ENCODE data around the gene CTSE.
"Not testable (repeated sequence)": the region's sequence is repeated elsewhere in the genome, so short reads cannot be mapped to it uniquely, and the experiment has no call there.

CTSE gene

DNA sequence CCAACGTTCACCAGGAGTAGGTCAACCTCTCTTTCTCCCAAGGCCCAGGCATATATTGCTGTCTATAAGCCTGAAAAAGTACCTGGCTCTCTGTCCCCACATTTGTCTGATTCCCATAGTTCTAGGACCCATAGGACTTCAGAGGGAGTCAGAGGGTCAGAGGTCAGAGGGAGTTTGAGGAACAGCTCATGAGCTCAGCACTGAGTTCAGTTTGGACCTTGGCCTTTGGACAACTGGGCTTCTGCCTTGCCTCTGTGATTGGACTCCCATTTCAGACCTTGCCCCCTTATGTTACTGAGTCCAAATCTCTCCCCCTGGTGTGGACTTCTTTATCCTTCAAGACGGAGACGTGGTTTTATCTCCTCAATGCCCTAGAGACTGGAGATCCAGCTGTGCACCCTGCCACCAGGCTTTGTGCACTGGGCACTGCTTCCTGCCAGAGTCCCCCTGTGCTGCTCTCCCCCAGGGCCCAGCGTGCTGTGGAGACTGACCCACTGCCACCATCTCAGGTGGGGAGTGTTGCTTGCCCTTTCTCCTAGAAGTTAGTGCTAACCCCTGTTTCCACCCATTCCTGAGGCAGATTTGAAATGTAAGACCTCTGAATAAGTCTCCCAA lies 3.2 kb downstream of the CTSE start:
- H3K4me3 ChIP-seq (ENCODE audit: low read depth, low read length): no peak overlapping the region

DNA sequence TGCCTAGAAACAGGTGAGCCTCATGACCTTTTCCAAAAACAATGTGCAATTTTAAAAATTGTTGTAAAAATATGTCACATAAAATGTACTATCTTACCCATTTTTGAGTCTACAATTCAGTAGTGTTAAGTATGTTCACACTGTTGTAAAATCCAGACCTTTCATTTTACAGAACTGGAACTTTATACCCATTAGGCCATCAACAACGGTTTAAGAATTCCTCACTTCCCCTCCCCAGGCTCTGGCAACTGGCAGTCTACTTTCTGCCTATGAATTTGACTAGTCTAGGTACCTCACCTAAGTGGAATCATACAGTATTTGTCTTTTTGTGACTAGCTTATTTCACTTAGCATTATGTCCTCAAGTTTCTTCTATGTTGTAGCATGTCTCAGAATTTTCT lies 8.6 kb downstream of the CTSE start:
- no peak overlapping the region for H3K4me3 ChIP-seq (ENCODE audit: low read depth, low read length)

DNA sequence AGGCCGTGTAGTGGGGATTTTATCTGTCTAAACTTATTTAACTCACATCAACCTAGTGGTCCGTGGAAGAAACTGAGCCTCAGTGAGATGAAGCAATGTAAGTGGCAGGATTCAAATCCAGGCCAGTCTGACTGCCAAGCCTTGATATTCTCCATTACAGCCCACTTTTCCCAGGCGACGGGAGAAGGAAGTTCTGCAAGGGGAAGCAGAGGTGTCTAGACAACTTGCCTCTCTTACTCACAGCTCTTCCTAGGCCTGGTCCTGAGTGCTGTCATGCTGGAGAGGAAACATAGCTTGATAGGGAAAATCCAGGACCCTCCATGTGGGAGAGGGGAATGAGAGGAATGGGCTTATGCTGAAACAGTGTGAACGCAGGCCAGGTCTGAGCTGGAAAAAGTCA lies 9.1 kb downstream of the CTSE start:
- H3K4me3 ChIP-seq (ENCODE audit: low read depth, low read length): no peak overlapping the region

DNA sequence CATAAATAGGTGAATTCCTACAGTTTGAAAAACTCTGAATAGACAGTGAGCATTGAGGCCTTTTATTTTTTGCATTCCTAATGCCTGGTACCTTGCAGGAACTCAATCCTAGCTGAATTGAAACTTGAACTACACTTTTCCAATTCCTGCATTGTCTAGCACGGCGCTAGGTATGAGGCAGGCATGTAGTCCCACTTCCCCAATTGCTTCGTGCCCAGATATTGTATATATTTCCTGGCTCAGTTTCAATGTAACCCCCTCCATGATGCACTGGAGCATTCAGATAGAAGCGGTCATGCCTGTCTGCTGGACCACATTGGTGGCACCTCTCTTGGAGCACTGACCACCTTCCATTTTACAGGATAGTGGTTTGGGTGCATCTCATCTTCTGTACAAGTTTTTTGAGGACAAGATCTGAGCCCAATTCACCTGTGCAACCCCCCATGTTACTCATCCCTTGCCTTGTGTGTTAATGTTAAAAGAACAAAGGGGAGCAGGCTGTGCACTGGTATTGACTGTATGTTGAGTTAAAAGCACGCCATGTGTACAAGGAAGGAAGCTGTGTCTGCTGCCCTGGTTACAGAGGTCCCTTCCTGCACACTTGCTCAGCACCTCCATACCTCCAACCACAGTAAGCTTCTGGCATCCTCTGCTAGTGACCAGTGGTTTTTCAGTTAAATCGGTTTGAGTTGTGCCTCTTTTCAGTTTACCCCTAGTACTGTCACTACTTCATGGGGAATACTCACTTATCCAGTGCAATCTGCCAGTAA lies 10.5 kb downstream of the CTSE start:
- no peak overlapping the region for H3K4me3 ChIP-seq (ENCODE audit: low read depth, low read length)

DNA sequence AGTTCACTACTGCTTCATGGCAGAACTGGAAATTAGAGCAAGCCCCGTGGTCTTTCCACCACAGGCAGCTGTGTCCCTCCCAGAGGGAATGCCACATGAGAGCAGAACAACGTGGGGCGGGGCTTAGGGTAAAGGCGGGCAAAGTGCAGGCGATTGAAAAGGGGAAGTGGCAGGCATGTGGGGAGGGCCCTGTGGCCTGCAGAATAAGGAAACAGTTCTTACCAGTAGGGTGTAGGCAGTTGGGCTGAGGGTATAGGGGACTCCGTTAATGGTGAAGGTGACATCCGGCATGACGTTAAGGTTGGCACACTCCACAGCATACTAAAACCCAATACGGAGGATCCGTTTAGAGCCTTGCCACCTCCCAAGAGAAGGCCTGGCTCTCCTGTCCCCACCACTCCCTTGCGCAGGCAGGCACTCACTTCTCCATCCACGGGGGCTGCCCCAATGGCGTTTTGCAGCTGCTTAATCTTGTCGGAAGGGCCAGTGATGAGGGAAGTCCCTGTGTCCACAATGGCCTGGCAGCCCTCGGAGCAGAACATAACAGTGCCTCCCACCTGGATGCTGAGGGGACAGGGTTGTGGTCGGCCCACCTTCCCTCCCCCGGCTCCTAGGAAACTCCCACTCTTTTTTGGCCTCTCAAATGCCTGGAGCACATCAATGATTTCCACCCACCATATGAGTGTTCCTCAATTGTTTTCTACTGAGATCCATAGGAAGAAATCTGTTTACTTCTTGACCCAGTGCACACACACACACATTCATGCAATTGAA lies 11.4 kb downstream of the CTSE start:
- no peak overlapping the region for H3K4me3 ChIP-seq (ENCODE audit: low read depth, low read length)

DNA sequence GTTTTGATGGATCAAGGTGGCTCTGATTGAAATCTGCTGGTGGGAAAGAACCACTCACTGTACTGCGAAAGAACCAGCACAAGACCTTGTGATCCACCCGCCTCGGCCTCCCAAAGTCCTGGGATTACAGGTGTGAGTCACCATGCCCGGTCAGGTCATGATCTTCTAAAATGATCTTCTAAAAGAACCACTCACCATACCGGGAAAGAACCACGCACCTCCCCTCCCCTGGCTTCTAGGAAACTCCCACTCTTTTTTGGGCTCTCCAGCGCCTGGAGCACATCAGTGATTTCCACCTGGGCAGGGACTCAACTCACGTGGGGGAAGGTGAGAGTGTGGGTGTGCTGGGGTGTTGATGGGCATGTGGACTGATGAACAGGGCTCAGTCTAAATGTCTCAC lies 12.6 kb downstream of the CTSE start:
- no peak overlapping the region for H3K4me3 ChIP-seq (ENCODE audit: low read depth, low read length)

DNA sequence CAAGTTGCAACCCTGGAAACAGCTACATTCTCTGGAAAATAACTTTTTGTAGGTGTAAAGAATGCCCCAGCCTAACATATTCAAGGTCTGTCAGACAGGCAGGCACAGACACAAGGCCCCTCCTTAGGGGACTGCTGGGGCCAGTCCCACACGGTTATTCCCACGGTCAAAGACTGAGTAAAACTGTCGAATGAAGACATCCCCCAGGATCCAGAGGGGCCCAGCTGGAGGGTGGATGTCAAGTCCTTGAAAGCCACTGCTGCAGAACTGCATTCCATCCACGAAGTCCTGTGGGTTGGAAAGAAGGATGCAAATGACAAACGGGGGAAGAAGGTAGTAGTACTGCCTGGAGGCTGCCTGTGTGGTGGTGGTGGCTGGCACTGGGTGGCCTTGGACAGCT lies 13.6 kb downstream of the CTSE start:
- H3K4me3 ChIP-seq (ENCODE audit: low read depth, low read length): no peak overlapping the region

DNA sequence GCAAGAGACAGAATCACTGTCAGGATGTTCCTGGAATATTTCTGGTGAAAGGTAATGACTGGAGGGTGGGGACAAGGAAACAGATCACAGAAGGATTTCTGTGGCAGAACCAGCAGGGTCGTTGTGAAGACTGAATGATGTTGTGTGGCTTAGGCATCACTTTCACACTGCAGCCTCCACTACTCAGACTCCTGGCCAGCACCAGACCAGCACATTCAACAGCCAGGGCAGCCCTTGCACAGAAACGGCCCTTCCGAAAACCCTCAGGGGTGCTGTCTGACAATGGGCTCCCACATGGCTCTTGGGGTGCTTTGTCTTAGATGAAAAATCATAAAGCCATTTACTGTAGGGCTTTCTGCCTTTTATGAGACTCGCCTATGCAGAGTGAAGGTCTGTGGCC lies 16.7 kb downstream of the CTSE start:
- no peak overlapping the region for H3K4me3 ChIP-seq (ENCODE audit: low read depth, low read length)

DNA sequence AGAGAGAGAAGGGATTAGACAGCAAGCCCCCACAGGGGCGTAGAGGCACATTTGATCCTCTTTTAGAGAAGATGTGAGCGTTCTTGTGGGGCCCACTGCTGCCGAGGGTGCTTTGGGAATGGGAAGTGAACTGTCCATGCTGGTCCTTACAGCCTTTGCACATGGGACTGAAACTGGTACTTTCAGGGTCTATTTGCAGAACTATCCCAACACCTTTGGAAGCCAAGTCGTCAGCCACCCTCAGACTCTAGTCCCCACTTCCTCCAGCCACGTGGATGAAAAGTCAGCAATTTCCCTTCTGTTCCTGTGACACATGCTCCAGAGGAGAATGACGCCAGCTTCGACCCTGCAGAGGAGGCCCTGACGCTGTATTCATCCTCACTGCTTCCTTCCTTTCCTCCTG lies 17.9 kb downstream of the CTSE start:
- H3K4me3 ChIP-seq (ENCODE audit: low read depth, low read length): no peak overlapping the region

DNA sequence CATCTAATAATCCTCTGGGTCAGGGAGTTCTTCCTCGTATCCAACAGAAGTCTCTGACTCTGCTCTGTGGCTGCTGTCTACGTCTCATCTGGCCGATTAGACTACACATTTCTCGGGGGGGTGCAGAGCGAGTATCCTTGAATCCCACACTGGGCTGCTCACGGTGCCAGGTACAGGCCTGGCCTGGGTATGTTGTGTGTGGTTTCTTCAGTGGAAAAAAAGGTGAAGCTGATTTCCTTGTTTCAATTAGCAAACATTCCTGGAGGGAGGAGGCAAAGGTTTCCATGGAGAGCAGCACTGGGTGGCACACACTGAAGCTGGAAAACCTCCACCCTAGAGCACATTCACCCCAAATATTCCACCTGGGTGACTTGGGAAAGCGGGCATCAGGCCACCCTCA lies 18.5 kb downstream of the CTSE start:
- no peak overlapping the region for H3K4me3 ChIP-seq (ENCODE audit: low read depth, low read length)

DNA sequence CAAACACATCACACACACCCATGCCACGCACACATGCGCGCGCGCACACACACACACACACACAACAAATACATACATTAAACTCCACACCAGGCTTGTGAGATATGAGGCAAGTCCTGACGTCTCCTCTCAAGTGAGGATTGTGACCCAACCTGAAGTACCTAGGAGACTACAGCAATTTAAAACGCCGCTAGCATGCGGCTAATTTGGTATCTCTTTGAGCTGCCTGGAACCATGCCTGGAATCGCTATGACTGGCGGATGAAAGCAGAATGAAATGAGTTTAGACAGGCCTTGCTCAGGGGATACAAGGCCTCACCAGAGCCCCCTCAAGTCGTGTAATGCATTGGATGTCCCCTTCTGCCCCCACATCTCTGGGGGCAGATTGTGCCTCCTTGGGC lies 18.9 kb downstream of the CTSE start:
- no peak overlapping the region for H3K4me3 ChIP-seq (ENCODE audit: low read depth, low read length)

DNA sequence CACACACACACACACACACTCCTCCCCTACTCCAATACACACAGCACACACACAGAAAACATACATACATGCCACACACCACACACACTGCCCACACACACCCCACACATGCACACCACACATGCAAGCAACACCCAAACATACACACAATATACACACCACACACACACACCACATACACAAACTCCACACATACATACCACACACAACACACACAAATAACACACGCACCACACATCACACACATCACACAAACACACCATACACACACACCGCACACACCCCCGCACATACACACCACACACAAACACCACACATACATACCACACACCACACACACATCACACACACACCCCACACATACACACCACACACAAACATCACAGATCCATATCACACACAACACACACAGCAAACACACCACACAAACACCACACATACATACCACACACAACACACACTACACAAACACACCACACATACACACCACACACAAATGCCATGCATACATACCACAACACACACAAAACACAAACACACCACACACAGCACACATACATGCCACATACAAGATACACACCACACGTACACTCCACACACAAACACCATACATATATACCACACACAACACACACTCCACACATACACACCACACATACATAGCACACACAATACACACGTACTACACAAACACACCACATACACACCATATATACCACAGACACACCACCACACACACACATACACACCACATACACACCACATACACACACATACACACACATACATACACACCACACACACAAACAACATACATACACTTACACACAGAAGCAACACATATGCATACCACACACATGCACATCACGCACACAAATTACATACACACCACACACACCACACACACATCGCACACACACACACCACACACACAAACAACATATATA lies 19.6 kb downstream of the CTSE start:
- no peak overlapping the region for H3K4me3 ChIP-seq (ENCODE audit: low read depth, low read length)

DNA sequence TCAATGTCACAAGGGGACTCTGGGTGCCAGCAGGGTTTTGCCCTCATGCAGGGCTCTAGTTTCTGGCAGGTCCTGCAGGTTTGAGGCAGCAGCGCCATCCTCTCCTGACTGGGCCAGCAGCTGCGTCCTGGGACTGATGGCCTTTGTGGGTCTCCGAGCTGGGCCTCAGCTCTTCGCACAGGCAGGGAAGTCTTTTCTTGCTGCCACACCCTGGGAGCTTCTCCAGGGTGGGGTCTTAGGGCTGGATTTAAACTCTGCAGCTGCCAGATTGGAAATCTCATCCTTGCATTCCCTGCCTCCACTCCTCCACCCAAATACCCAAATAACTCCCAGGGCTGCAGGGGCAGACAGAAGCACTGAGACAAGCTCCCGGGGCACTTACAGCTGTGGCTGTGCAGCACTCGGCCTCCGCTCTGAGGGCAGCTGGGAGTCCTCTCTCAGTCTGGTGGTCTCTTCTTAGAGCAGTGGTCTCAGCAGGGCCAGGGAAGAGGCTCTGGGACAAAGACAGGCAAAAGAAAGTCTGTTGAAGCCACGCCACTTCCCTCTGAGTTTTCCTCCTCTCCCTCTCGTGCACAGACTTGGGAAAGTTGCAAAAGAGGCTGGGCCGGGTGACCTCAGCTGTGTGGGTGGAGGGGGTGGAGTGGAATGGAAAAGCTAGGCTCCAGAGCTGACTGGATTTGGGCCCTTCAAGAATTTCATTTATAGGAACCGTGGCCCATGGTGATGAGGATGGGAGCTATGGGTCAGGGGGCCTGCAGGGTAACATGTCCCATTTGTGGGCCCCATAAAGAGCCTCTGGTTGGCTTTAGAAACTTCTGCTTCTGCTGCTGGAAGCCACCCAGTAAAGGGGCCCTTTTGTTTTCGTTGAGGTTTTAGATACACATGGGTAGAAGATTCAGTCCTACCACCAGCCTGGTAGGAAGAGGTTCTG lies 20.6 kb downstream of the CTSE start, which contains the start of gene RAB7B:
Gene RAB7B, minus strand, starts transcription at position 525 of the 931 bp plus-strand sequence. CDS start 9,260 bp downstream, outside the sequence.
- H3K4me3 ChIP-seq (ENCODE audit: low read depth, low read length): no peak within 1 kb of the TSS

DNA sequence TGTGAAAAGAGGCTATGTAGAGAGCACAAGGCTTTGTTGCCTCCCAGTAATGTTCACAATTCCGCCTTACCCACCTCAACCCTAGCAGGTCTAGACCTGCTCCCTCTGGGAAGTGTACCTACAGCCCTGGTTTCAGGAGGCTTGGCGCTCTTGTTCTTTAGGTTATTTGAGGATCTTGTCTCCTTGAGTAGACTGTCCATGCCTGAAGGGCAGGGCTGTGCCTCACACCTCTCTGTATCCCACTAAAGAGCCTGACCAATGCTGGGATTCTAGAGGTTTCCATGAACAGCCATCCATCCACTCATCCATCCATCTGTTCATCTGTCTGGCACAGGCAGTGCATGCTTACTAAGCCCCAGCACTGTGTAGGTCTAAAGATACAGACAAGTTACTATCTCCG lies 21.5 kb downstream of the CTSE start:
- H3K4me3 ChIP-seq (ENCODE audit: low read depth, low read length): no peak overlapping the region

DNA sequence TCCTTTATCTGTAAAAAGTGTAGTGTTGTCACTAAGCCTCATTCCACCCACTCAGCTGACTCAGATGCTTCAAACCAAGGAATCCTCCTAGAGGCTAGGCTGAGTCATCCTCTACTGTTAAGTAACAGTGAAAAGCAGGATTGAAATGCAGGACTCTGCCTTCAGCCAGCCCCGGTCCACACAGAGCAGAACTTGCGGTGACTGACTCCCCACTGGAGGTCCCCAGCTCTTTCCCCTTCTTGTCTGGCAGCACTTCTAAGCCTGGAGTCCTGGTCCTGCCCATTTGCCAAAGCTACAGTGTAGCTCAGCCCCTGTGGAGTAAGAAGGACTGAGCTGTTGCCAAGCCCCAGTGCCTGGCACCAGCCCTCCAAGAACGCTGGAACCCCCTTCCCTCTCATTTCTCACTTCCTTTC lies 22.2 kb downstream of the CTSE start:
- no peak overlapping the region for H3K4me3 ChIP-seq (ENCODE audit: low read depth, low read length)

DNA sequence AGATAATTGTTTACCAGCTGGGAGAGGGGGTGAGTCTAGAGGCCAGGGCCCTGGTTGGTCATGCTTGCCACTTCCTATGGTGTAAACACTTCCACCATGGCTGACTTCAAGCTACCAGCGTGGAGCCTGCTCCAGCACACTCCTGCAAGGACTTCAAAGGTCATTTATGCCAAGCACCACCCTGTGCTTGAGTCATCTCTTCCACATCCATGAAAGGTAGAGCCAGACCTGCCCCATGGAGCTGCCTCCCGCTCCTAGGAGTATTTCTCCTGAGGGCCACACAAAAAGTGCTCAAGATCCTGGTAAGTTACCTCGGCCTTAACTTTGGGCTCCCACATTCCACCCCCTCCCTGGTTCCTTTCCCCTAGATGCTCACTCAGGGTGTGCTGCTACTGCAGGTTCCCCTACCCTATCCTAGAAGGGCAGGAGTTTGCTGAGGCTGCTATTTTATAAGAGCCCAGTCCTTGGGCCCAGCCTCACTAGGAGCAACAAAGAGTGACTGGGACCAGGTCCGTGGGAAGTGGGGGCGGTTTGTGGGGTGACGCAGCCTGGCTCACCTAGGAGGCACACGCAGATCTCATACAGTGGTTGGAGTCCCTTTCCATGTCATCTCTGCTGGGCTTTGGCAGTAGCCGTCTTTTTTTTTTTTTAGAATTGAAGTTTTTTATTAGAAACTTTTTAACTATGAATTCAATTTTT lies 22.9 kb downstream of the CTSE start:
- H3K4me3 ChIP-seq (ENCODE audit: low read depth, low read length): no peak overlapping the region

DNA sequence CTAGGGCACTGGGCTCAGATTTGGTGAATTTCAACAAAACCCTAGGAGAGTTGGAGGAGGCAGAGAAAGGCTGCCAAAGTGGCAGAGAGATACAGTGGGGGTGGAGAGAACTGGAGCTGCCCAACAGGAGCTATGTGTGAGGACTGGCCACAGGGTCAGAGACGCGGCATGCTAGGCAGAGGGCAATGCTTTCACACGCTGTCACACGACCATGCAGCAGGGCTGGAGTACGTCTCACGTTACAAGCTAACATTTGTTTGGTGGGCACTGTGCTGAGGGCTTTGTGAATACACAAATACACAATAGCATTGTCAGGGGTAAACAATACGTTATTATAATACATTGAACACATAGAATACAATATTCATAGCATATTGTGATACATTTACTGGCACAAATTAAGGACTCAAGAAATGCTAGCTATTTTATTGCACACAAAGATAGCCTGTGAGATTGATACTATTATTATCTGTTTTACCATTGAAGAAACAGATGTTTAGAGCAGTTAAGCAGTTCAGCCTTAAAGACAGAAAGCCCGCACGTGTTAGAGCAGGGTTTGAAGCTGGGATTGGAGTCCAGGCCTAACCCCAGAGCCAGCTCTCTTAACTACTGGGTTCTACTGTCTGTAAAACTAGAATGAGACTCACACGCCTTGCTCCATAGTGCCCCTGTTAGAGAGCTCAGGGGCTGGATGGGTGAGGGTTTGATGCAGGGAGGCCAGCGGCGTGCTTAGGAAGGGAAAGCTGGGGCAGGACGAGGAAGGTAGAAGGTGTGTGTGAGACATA lies 25.0 kb downstream of the CTSE start:
- no peak overlapping the region for H3K4me3 ChIP-seq (ENCODE audit: low read depth, low read length)

DNA sequence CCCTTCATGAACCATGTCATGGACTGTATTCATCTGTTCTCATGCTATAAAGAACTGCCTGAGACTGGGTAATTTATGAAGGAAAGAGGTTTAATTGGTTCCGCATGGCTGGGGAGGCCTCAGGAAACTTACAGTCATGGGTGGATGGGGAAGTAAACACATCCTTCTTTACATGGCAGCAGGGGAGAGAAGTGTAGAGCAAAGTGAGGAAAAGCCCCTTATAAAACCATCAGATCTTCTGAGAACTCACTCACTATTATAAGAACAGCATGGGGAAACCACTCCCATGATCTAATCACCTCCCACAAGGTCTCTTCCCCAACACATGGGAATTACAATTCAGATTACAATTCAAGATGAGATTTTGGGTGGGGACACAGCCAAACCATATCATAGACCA lies 27.1 kb downstream of the CTSE start:
- H3K4me3 ChIP-seq (ENCODE audit: low read depth, low read length): not testable (repeated sequence)

All from iPS-11a (cell line).